NCI-H1092 treated with DMSO at 0.1 percent for 48 hours (cell line): ENCODE results near the gene C20orf204.
A peak's percentile ranks its signal among the peaks of the same experiment; 100 is the strongest.

ENCODE experiments used
- DNase-seq: peaks from one replicate; lab custom pipeline; 2025; lab: John Stamatoyannopoulos, UW

C20orf204 gene

DNA sequence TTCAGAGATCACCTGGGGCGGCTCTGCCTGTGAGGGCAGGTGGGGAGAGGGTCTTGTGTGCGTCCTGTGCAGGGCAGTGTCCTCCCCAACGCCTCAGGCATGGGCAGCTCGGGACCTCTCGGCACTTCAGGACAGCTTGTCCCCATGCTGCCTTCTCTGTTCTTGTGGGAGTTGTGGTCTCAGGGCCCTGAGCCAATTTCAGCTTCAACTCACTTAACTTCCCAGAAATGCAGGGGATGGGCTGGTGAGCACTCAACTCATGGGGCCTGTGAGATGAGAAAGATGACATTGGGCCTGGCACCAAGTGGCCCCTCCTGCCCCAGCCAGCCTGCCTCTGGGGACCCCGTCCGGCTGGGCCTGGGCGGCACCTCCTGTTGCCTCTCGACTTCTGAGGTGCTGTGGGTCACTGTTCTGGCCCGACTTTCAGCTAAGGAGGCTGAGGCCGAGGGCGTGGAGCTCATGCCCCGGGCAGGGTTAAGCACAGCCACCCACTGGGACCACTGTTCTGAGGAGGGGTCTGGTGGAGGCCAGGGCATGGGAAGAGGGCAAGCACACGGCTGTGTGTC is 36.6 kb downstream of the C20orf204 start:
- DNase-seq: no peak

DNA sequence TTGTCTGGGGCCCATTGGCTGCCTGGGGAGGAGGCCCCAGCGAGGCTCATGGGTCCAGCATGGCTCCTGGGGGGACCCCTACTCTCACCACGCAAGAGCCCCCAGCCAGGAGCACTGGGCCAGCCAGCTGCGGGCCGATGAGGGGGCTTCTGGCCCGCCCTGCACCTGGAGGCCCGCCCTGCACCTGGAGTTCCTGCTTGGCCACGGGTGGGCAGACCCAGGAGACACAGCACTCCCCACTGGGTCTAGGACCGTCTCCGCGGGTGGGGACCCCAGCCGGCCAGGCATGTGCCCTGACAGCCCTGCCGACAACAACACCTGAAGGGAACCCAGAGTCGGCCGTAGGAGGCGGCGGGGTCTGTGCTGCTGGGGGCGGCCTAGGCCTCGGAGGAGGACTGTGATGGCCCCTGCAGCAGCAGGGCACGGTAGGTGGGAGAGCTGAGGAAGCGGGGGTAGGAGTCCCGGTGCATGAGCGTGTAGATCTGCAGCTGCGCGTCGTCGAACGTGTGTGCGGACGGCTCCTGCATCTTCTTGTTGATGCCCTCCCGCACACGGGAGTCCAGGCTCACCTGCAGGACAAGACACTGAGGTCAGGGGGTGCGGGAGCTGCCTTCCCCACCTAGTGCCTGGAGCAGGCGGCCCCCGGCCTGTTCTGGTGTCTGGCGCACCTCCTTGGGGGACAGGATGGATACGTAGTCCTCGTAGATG is 37.6 kb downstream of the C20orf204 start:
- no peak for DNase-seq

DNA sequence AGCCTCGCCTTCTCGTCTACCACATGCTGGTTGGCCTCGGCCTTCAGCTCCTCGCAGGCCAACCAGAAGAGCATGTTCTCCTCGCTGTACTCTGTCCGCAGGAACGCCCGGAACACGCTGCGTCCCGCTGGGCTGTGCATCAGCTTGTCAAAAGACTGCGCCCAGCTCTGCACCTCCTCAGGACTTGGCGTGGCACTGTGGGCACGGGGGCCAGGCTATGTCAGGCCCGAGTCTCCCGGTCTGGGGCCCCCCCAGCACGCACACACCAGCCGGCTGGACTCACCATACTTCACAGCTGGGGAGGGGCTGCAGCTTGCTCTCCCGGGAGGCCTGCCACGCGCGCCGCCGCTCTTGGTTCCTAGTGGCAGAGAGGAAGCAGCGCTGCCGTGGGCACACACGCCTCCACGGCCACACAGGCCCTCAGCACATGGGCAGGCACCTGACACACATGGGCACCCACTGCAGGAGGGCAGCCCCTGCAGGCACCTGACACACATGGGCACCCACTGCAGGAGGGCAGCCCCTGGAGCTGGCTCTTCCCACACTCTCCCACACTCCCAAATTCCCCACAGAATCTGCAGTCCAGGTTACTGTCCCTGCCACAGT is 38.3 kb downstream of the C20orf204 start:
- no peak for DNase-seq

DNA sequence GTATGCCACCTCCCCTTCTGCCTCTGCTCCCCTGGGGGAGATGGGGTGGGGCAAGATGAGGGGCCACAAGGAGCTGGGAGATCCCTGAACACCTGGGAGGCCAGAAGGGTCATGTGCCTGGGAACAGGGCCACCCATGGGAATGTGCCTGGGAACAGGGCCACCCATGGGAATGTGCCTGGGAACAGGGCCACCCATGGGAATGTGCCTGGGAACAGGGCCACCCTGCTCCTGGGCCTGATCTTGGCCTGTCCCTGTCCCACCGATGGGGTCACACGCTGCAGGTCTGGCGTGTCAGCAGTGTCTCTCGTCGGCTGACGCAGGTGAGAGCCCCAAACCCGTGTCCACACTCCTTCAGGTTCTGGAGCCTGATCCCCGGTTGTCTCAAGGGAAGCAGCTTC is 39.0 kb downstream of the C20orf204 start:
- no peak for DNase-seq

DNA sequence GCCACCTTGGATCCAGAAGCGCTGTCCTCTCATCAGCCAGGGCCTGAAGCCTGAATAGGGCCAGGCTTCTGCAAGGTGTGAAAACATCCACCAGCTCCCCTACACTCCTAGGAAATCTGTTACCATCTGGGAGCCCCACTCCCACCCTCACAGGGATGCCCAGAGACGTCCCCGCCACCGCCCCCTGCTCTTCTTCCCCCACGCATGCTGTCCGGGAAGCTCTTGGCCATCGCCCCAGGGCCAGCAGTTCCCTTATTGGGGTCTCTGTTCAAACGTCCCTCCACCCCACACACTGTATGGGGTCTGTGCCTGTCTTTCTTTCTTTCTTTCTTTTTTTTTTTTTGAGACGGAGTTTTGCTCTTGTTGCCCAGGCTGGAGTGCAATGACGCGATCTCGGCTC is 39.6 kb downstream of the C20orf204 start:
- no peak for DNase-seq

DNA sequence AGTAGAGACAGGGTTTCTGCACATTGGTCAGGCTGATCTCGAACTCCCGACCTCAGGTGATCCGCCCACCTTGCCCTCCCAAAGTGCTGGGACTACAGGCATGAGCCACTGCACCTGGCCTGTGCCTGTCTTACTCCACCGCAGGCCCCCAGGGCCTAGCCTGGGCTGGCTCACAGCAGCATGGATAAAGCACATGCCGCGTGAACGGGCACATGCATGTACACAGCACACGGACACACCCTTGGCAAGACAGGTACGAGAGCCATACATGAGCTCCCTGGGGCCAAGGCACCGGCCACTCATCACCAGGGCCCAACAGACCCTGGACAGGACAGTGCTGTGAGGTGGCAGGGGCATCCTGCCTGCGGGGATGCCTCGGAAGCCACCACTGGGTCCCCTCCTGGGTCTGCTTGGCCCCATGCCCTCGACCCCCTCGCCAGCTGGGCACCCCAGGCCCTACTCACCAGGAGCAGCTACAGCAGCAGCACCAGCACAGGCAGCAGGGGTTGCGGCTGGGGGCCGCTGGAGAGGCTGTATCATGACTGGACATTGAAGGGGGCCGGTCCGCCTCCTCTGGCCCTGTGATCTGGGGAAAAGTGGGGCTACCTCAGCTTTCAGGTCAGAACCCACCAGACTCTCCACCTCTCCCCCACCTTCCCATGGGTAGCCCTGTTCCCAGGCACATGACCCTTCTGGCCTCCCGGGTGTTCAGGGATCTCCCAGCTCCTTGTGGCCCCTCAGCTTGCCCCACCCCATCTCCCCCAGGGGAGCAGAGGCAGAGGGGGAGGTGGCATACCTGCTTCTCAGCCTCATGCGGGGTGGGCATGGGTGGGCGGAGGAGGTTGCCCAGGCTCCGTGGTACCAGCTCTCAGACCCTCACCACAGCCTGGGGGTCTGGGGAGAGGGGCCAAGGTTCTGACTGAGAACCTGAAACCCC is 40.3 kb downstream of the C20orf204 start:
- no peak for DNase-seq

DNA sequence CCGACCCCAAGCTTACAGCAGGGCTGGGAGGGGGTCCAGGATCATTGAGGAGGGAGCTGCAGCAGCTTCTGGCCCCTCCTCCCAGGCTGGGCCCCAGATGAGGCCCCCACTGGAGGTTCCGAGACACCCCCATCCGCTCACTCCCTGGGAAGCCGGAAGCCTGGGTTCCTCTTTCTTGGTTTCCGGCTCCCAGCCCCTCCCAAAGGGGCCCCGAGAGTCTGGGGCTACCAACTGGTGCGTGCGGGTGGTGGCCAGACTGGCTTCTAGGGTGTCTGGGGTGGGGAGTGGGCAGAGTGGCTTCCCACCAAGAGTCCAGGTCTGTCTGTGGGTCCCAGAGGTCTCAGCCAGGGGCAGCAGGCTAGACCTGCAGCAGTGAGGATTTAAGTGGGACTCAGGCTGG is 41.1 kb downstream of the C20orf204 start:
- DNase-seq: no peak

DNA sequence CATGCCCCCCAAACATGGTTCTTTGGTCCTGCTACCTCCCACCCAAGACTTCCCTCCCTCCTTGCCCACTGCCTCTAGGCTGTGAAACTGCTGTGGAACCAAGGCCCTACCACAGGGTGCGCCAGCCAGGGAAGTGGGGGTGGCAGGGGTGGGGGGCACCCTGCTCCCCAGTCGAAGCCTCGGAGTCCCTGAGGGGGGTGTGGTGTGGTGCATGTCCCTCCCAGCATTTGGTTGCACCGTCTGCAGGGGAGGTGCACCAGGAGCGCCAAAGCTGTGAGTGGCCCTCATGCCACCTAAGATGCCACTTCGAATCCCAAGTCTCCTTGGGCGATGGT is 41.5 kb downstream of the C20orf204 start:
- no peak for DNase-seq

DNA sequence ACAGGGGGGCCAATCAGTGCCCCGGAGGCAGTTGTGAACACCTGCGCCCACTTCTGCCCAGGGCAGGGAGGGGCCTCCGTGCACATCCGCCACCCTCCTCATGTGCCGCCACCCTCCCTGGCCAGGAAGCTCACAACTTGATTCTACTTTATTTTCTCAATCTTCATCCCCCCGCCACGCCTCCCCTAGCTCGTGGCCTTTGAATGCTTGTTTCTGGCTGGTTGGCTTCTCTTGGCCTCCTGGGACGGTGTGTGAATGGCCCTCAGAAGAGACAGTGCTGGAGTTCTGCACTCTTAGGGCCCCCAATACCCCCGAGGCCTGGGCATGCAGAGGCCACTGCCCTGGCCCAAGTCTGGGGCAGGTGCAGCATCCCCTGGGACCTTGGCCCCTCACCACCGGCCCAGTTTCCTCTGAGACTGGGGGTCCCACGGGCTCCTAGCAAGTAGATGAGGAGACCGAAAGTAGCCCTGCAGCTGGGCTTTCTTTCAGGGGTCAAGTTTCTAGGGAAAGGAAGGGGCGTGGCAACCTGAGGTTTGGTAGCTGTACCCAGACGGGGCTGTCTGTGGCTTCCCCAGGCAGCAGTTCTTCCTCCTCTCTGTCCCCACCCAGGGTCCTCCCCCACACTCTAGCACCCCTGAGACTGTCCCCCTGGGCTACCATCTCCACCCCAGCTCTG is 42.0 kb downstream of the C20orf204 start:
- no peak for DNase-seq

DNA sequence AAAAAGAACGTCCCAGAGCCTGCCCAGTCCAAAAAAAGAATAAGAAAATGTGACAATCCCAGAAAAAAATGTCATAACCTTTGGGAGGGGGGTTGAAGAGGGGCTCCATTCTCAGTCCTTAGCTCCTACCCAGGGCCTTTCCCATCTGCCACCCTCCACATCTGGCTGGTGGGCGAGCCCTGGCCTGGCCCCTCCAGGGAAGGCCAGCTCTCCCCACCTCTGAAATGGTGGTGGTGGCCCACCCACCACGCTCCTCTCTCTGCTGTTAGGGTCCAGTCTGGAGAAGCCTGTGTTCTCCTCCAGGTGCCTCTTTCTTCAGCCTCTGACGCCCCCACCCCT is 42.9 kb downstream of the C20orf204 start:
- no peak for DNase-seq

DNA sequence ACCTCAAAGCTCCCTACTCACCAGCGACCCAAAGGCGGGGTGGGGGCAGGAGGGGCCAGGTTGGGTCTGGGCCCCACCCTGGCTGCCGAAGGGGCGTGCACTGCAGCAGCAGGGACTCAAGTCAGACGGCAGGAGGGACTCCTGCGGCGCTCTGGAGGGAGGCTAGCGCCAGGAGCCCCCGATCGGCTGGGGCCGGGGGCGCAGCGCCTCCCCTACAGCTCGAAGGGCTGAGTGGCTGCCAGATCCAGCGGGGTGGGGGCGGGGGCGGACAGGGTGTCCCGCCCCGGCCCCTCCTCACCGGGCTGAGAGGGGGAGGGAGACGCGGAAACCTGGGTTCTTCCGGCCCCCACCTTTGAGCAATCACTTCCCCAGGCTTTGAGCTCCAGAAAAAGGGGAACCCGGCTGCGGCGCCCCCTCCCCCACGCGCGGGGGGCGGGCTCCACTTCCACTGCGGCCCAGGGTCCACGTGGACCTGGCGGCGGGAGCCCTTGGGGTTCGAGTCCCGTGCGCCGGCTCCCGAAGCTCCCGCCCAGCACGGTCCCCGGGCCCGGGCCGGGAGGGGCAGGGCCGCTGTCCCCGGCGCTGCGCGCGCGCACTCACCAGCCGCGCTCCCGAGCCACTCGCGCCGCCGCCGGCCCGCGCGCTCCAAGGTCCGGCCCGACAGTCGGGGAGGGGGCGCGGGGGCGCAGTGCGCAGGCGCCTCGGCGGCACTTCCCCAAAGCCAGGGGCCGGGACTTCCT is 43.5 kb downstream of the C20orf204 start, which contains the start of gene RGS19:
Gene RGS19 (minus strand): TSS at position 246 of the 740 bp plus-strand sequence. CDS start 2,632 bp downstream, outside the sequence.
- no peak for DNase-seq

DNA sequence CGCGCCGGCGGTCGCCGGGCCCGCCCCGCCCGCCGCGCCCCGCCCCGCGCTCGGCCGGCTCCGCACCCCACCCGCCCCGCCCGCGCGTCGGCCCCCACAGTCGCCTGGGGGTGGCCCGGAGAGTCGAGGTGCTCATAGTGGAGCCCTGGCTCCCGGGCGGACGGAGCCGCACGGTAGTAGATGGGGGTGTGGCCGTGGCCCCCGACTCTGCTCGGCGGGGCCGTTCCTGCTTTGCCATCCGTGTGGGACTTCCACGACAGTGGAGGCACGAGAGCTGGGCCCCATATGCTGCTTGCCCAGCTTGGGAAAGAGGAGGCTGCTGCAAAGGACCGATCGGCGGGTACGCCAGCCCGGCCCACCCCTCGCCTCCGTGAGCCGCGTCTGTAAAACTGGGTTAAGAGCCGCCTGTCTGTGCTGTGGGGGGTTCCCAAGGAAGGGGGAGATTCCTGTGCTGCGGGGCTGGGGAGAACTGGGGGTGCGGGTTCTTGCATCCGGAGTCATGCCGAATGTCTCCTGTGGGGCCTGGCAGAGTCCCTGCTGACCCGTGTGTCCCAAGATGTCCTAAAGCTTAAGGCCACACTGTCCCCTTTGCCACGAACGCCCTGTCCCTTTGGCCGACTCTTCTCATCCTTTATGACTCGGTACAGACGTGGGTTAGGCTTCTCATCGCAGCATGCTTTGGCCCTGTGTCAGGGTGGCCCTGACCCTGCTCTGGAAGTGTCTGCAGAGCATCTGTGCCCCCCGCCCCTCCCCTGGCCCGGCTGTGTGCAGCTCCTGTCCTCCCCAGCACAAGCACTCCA is 44.2 kb downstream of the C20orf204 start, which contains the start of gene OPRL1:
Gene OPRL1 (plus strand): TSS at position 70 of the 800 bp plus-strand sequence. CDS start 12,639 bp downstream, outside the sequence.
- no peak for DNase-seq

DNA sequence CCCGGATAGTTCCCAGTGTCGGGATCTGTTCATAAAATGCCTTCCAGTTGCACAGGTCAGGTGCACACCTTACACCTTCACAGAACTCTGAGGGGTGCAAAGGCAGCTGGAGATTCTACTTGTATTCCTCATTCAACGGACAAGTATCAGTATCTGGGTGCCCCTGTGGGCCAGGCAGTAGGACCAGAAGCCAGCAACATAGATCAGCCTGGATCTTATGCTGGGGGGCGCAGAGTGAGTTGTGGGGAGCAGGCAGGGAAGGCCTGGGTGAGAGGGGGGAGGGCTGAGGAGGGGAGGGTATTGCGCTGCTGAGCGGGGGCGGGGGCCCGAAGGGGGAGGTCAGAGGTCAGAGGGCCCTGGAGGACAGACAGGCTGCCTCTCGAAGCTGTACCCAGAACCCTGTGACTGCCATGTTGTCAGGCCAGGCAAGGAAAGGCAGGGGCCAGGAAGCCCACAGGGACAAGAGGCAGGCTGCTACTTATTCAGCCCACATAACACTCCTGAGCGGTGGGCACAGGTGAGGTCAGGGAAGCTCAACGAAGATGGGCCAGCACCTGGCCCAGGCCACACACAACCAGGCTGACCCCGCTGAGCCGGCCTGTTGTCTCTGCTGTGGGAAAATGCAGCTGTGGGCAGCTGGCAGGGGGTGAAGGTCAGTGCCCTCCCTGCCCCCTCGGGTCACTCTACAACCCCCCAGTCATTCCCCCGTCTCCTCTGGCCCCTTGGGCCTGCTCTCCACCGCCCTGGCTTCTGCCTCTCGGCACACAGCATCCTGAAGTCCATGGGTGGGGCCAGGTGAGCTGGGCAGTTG is 45.0 kb downstream of the C20orf204 start:
- DNase-seq: no peak

DNA sequence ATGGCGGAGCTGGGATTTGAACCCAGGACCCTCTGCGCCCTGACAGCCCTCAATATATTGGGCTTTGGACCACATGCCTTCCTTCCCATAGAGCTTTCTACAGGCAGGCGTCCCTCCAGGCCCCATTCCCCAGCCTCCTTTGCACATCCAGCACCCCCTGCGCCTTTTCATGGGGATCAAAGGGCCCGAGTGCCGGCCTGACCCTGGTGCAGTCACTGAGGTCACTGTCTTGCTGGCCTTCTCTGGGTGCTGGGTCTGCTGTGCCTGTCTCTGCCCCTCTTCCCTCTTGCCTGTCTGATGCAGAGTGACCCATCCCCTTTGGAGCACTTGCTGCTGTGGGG is 45.6 kb downstream of the C20orf204 start:
- no peak for DNase-seq

DNA sequence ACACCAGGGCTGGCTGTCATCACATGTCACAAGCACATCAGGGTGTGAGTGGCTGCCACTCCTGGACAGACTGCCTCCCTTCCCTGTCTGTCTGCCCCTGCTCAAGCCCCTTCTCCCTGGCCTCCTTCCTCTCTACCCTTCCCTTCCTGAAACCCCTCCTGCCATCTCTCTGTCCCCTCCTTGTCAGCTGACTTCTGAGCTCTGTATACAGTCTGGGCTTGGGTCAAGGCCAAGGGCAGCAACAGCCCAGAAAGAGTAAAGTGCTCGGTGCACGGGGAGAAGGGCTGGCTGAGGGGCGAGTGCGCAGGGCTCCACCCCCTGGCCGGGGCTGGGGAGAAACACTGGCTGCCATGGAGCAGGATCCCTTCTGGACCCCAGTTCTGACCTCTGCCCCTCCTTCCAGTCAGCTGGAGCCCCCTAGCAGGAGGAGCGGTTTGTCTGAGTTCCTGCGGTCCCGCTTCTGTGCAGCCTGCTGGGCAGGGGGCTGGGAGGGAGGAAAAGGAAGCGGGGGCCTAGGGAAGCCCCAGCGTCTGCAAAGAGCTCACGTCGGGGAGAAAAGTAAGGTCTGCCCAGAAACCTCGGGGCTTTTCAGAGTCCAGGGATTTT is 46.2 kb downstream of the C20orf204 start:
- DNase-seq: no peak

DNA sequence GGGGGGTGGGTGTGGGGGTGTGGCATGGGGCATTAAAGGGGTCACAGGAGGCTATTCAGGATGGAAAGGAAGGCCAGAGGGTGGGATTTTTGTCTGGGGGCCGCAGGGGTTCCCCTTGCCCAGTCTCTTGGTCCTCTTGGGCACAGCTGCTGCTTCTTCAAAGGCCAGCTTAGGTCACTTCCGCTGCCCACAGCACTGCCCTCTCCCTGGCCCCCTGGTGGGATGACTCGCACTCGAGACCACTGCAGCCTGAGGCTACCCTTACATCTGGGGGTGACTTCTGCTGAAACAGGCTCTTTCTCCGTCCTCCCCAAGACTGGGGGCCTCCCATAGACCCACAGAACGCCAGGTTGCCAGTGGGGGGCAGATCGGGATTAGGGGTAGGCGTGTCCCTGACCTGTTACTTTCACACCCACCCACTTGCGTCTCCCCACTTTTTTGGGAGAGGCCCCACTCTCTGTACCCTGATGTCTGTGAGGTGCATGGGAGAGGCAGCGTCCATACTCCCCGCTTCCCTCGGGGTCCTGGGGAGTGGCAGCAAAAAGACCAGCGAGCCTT is 46.9 kb downstream of the C20orf204 start:
- no peak for DNase-seq

DNA sequence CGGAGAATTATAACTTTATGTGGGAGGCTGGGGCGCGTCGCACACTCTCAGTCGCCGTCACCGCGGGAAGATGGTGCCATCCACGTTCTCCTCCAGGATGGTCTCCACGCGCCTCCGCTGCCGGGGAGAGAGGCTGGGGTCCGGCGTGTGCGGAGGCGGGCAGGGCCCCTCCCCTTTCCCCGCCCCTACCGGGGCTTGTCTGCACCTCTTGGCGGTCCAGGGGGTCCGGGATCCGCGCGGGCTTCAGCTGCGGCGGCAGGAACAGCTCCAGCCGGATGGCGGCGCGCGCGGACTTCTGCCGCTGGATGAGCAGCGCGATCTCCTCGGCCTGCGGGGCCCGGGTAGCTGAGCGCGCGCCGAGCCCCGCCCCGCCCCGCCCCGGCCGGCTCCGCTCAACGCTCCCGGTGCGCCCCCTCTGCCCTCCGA is 47.4 kb downstream of the C20orf204 start:
- DNase-seq: peak; percentile 68

DNA sequence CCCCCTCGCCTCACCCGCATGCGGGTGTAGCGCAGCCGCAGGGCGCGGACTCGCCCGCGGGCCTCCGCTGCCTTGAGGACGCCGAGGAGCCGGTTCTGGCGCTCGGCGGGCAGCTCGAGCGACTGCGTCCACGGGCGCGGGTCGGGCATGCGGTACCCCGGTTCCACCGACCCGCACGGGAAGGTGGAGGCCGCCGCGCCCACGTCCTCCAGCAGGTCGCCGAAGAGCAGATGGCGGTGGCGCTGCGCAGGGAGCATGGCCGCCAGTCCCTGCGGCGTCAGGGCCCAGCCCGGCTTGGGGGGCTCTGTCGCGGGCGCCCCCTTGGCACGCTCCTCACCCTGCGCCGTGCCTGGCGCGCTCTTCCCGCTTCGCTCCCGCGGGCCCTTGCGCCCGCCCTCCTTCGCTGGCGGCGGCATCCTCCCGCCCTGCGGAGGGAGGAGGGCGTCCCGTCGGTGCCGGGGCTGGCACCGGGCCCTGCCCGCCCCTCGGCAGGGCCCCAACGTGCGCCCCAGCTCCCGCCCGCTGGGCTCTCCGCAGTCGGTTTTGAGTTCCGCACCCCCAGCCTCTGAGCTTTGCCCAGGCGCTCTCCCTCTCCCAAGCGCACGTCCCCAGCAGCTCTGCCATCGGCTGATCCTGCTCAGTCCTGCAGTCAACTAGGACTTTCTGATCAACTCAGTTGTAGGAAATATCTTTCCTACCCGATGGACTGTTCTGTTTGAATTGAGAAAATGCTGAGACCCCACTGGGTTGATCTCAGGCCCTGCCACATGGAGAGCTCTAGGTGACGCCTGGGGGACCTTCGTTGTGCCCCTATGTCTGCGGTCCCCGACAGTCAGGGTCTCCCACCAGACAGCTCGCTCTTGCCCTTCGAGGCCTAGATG is 48.1 kb downstream of the C20orf204 start, which contains the start of gene LKAAEAR1:
Gene LKAAEAR1 (minus strand): TSS at position 595 of the 881 bp plus-strand sequence. CDS start 179 bp downstream, at position 416.
- no peak for DNase-seq
